ENCODE data around the gene VAPB.

VAPB gene

DNA sequence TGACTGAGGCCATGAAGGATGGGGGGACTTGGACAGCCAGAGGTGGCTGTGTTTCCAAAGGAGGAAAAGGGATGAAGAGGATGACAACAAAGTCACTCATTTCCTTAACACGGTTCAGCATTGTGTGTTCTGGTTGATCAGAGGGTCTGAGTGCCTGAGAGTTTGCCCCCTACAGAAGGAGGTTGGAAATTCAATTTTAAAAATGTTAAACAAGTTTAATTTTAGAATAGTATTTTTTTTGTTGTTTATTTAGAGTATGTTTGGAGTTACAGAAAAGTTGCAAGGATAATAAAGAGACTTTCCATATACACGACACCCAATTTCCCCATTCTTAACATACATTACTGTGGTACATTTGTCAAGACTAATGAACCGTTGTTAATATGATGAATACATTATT is 10.3 kb upstream of the VAPB start:
- no peak for DNase-seq

DNA sequence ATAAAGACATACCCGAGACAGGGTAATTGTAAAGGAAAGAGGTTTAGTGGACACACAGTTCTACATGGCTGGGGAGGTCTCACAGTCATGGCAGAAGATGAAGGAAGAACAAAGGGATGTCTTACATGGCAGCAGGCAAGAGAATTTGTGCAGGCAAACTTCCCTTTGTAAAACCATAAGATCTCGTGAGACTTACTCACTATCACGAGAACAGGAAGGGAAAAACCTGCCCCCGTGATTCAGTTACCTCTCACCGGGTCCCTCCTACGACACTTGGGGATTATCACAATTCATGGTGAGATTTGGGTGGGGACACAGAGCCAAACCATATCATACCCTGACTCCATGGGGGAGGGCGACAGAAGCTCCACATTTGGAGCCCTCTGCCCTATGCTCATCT is 7.4 kb upstream of the VAPB start:
- no peak for DNase-seq

DNA sequence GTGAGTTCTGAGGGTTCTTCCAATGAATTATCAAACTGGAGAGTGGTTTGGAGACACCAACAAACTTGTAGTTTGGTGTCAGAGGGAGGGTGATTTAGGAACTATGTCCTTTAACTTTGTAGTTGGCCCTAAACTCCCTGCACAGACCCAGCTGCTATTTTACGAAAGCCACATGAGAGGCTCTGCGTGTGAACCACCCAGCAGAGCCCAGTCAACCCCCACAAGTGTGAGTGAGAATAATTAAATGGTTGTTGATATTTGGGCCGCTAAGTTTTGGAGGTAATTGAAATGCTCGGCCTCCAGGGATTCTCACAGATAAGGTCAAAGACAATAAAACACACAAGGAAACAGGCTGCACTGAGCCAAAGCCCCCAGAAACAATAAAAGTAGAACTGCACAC is 6.9 kb upstream of the VAPB start:
- DNase-seq: no peak

DNA sequence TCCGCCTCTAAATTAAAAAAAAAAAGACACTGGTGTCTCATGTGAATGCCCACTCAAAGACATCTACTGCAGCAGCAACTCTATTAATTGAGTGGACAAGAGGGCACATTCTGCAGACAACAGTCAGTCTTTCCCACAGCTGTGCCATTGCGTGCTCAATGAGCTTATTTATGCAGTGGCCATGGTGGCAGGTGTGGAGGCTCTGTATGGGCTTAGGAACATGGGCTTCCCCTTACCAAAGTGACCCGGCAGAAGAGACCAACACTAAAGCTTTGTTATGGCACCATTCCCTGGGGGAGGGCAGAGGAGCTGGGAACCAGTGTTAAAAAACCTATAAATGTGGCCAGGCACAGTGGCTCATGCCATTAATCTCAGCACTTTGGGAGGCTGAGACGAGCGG is 4.2 kb upstream of the VAPB start:
- DNase-seq: no peak

DNA sequence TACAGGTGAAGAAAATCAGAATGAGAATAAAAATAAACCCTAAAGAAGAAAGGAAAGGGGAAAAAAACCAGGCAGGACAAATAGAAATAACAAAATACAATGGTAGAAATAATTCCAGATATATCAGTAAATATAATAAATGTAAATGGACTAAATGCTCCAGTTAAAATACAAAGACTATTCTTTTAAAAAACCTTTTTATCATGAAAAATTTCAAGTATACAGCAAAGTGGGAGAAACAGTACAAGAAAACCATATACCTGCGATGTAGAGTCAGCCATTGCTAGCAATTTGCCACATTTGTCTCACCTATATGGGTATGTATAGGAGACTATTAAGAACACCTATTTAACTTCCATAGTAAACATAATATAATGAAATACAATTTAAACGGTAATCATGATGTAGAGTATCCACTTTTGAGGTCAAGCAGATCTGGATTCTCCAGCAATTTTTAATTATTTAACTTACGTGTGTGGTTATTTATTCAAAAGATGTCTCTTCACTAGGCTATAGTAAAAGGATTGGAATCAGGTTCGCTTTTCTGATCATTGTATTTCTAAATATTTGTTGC is 914 bp upstream of the VAPB start:
- DNase-seq: no peak

DNA sequence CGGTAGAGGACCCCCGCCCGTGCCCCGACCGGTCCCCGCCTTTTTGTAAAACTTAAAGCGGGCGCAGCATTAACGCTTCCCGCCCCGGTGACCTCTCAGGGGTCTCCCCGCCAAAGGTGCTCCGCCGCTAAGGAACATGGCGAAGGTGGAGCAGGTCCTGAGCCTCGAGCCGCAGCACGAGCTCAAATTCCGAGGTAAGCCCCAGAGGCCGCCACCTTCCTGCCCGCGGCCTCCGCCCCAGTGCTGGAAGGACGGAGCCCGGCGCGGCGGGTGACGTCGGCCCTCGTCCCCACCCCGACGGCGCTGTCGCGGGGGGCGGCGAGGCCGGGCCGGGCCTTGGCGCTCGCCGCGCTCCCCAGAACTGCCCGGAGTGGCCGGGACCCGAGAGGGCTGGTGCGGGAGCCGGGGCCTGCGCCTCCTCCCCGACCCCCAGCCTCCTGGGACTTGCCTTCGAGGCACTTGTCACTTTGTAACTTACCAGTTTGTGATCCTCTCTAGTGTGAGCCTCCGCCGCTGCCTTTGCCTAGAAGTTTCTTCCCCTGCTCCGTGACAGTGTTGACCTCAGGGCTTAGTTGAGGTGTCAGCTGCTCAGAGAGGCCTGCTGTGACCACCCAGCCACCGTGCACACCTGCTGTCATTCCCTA is 417 bp downstream of the VAPB start:
- DNase-seq: peak; percentile 43

DNA sequence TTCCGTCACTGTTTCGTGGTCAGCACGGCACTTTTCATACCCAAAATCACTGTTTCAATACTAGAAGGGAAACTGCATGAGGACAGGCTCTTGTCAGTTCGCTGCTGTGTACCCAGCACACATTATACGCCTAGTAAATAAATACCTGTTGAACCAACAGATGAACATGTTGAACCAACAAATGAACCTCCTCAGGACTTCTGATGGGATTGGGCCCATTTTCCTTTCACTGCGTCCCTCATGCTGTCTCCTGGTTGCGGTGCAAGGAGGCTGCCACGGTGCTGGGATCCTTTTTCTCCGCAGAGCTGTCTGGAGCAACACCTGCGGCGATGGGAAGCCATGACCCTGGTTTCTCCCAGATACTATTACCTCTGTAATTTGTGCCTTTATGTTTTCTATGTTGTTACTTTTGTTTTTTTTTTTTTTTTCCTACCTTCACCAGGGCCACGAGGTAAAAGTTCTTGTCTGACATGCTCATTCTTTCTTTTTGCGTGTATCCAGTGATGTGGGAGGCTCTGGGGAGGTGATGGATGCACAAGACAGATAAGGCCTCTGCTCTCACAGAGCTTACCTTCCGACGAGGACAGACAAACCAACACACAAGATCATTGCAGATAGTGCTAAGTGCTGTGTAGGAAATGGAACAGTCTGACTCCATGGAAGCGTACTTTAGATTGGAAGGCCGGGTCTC is 1.1 kb downstream of the VAPB start:
- no peak for DNase-seq

DNA sequence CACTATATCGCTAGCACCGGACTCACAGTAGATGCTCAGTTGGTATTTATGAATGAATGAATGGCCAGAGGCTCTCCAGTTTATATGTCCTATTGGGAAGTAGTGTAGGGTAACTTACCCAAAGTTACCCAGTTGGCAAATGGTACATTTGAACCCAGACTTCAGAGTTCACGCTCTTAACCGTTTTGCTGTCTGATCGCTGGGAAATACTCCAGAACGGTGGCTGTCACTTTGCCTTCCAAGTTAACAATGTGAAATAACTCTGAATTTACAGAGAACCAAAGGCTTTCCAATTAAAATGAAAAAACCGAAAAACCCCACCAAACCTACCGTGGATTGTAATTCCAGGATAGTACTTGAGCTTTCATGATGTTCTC is 1.6 kb downstream of the VAPB start:
- DNase-seq: no peak

DNA sequence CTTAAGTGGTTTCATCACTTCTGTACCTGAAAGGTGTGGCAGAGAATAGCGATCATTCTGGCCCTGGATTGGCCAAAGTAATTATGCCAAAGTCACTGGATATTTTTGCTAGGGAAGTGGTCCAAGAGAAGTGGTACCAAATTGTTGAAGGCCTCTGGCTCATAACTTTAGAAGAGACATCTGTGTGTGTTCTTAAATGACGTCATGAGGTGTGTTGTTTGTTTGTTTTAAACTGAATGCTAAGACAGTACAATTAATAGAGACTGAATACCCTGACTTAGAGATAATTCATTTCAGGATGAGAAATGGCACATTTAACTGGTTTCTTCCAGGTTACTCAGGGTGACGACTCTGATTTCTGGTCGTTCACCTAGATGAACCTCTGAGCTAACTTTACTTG is 3.3 kb downstream of the VAPB start:
- DNase-seq: no peak

DNA sequence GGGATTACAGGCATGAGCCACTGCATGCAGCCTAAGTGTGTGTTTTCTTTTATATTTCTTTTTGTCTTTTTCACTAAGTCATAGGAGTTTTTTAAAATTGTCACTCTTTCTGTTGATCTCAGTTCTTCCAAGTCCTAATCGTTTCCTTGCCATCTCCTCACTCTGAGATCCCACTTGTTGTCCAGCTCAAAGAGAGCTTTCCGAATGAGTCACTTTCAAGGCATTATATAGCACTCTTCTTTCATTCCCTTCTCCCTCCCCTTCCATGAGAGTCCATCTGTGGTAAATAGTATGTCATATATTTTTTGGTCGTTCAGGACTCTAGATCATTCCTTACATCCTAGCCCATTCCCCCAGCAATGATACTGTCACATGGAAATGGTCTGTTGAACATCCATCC is 4.3 kb downstream of the VAPB start:
- DNase-seq: no peak

DNA sequence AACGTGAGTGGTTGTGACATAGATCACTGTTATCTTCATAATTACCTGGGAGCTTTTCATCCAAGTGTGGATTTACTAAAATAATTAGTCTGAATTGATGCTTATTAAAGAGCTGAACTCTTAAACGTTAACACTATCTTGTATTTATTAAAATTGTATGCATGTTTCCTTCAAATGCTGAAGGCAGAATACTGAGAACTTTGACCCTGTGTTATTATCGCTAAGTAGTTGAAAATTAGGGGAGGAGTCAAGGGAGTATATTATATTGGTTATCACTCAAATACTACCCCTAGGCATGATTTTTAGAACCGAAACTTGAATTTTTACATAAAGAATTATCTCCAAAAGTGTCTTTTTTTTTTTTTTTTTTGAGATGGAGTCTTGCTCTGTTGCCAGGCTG is 5.8 kb downstream of the VAPB start:
- DNase-seq: no peak

DNA sequence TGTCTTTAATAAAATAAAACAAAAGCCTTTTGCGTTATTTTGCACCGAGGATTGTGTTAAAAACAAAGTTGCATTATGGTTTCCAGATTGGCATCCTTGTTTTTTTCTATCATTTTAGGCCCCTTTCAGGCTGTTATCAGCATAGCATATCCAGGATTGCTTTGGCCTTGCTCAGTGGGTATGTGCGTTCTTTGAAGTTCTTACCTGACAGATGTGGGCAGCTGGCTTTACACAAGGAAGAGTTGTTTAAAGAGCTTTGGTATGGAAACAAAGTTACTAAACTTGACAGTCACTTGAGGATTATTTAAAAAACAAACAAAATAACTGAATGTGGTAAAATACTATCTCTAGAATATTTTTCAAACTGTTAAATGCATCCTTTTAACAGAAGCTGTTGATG is 6.6 kb downstream of the VAPB start:
- DNase-seq: no peak

DNA sequence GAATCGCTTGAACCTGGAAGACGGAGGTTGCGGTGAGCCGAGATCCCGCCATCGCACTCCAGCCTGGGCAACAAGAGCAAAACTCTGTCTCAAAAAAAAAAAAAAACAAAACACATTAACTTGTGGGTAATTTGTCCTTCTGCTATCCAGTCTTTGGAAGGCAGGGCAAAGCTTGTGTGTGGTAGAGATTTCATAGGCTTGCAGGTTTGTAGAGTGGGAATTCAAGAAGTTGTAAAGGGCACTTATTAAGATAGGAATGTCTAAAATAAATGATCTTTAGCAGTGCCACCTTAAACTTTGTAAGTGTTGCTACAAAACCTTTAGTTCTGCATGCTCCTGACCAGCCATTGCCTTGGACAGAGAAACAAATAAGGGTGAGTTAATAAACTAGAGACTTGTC is 8.4 kb downstream of the VAPB start:
- no peak for DNase-seq

DNA sequence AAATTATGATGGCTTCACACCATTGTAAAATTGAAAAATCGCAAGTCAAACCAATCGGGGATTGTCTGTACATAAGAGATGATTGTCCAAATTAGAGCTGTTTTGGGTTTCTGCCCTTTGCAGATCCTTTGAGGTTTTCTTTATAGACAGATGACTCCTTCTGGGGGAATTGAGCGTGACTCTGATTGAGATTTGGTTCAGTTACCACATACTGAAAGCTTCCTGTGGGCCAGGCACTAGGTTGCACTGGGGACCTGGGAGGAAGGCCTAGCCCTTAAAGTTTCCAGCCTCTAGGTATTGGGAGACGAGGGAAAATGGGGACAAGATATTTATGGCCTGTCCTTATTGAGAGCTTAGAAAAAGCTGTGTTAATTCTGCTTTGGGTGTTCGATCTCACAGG is 9.2 kb downstream of the VAPB start:
- DNase-seq: no peak

DNA sequence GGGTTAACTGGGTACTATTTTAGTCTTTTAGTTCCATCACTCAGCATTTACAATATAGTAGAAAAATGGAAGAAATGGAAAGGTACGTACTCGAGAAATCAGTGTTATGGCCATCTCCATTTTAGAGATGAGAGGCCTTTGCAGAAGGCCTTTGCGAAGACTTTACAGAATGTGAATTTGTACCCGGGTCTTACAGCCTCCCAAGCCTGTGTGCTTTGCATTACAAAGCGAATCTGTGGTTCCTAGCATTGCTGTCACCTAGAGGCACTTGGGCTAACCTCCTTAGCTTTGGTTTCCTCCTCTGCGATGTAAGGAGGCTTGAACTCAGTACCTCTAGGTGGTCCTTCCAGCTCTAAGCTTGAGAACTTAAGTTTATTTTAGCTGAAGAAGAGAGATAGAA is 10.9 kb downstream of the VAPB start:
- no peak for DNase-seq

DNA sequence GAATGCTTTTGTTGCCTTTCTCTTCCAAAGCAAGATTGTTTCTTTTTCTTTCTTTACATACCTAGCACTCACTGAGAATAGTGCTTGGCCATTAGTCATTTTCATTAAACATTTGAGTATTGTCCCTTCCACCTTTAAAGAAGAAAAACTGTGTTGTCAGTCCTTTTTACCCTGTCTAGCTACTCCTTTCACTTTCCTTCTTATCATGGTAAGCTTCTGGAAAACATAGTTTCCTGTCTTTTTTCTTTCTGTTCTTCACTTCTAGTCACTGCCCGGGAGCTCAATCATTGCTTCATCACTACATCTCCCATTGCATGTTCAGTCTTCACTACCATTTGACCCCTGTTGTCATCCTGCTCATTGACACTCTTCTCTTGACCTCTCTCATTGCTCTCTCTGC is 12.1 kb downstream of the VAPB start:
- no peak for DNase-seq

DNA sequence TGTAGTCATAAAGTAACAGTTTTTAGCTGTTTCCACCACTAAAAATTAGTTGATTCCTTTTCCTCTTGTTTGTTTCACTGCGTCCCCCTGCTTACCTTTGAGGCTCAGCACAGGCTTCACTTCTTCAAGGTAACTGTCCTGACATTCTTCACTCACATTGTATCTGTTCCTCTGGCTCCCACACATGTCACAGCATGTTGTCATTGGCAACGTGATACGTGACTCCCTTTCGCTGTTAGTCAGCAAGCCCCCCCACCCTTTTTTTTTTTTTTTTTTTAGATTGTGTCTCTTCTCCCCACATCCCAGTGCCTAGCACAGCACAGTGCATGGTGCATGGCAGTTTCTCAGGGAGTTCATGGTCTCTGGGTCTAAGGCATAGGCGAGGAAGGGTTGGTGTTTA is 13.3 kb downstream of the VAPB start:
- DNase-seq: no peak

DNA sequence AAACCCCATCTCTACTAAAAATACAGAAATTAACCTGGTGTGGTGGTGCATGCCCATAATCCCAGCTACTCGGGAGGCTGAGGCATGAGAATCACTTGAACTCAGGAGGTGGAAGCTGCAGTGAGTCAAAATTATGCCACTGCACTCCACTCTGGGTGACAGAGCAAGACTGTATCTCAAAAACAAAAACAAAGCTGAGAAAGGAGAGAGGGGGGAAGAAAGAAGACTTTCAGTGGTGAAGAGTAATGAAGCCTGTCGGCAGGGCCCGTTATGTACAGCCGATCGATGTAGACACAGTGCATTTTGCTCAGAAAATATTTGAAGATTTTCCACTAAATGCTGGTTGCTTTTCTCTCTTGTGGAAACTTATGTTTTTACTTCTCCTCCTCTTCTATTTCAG is 13.8 kb downstream of the VAPB start:
- DNase-seq: no peak

DNA sequence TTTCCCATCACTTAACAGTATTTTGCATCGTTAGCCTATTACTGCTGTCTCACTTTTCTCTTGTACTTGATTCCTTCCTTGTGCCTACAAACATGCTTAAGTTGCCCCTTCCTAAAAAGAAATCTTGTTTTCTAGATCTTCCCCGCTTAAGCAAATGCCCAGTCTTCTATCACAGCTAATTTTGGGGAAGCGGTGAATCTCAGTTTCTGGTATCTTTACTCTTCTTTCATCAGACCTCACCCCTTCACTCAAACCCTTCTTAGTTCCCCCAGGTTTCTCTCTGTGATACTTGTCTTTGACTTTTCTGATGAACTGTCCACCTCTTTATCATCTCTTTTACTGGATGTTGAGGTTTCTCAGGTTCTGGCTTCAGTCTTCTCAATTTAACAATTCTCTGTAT is 14.2 kb downstream of the VAPB start:
- no peak for DNase-seq

DNA sequence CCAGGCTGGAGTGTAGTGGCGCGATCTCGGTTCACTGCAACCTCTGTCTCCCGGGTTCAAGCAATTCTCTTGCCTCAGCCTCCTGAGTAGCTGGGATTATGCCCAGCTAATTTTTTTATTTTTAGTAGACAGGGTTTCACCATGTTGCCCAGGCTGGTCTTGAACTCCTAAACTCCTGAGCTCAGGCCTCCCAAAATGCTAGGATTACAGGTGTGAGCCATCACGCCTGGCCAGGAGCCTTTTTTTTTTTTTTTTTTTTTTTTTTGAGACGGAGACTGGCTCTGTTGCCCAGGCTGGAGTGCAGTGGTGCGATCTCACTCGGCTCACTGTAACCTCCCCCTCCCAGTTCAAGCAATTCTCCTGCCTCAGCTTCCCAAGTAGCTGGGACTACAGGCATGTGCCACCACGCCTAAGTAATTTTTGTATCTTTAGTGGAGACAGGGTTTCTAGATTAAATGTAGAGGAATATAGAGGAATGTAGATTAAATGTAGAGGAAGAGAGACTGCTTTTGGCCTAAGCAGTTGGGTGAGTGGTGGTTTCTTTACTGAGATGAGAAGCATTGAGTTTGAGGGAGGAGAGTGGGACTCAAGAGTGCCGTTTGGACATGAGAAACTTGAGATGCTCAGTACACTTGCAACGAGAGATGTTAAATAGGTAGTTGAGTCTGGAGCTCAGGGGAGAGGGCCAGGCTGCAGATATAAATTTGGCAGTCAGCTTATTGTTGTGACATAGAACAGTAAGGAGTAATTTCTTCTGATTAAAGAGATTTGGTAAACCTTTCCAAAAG is 16.7 kb downstream of the VAPB start:
- no peak for DNase-seq

DNA sequence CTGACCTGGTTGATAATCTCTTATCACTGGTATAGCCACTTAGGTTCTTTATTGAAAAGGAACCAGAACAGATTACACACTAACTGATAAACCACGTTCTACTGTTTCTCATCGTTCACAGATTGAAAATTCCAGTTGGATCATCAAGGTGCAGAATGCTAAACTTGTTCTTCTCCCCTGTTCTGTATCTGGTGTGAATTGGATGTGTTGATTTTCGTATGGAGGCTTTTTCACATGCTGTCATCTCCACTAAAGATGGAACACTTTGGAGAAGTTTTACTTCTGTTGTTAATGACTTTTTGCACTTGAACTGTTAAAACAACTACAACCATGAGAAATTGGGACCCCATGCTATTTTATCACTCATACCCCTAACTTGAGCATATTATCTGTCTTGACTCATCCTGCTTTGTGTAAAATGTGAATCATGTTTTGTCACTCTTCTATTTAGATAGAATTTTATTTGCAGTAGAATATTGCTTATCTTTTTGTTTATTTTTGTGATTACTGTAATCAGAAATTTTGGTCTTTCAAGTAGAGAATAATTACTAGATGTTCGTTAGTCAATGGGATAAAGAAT is 17.5 kb downstream of the VAPB start:
- no peak for DNase-seq

DNA sequence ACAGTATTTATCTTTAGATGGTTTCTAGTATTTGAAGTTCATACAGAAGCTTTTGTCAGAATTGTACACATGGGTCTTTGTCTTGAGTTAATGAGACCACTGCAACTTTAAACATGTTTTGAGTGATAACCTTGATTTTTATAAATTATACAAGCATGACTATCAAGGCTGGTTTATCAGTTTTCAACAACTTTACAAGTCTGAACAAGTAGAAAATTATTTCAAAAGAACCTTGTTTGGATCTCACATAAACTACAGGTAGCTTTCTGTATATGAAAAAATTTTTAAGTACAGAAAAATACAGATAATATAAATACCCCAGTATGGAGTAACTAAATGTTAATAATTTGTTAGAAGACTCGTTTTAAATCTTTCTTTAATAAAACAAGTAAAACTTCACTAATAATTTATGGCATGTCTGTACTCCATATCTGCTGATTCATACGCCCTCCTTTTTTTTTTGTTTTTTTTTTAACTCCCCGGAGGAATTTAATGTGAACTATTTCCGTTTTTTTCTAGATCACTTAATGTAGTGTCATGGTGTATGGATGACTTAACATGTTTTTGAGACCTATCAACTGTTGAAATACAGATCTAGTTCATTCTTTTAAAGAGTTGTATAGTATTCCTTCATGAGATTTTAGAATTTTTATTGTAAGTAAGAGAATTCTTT is 18.3 kb downstream of the VAPB start:
- no peak for DNase-seq

DNA sequence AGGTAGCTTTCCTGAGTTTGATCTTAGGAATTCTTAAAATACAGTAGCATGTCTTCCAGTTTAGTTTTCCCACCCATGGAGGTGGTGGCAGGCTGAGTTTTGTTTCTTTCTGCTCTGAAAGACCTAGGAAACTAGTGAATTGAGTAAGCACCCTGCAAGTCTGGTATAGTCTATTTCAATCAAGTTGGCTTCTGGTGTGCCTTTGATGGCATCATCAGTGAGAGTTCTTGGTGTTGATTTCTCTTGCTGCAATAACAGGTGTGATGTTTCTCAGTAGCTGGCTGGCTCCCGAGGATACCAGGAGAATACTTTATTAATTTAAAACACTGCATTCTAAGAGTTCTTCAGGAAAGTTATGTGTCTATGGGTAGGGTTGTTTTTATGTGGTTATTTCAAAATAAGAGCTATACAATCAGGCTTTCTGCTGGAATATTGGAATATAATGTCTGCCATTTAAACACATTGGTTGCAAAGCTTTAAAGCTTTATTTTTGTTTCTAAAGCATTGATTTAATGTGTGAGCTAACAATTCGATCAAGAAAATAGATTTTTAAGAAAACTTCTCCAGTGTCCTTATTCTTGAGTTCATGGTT is 19.0 kb downstream of the VAPB start:
- DNase-seq: no peak
